ENCODE results near the gene CILP. TPM values are rescaled to one million over a fixed set of nuclear protein-coding genes. Genes with fewer than 3 reads are reported as not detected.
"Not testable (repeated sequence)": the region's sequence is repeated elsewhere in the genome, so short reads cannot be mapped to it uniquely, and the experiment has no call there.

Gene CILP
- total RNA-seq, 1 donor, result 0.21 TPM

GRCh38 chr15:65188472-65188871, 22.8 kb downstream of the CILP start:
- H3K4me3 ChIP-seq (ENCODE audit: low read length), result not testable (repeated sequence)

GRCh38 chr15:65184868-65185717, 26.2 kb downstream of the CILP start, which contains the start of gene CLPX:
Gene CLPX, minus strand, starts transcription at chr15:65185342. Its CDS starts 189 bp downstream, at chr15:65185153.
- H3K9me3 ChIP-seq (ENCODE audit: low read depth, low read length), result no peaks in the 10 kb centered on the region
- H3K4me3 ChIP-seq (ENCODE audit: low read length), result peak within 1 kb of the TSS; percentile 93
- H3K27me3 ChIP-seq (ENCODE audit: insufficient read depth, low read length), result no peaks in the 10 kb centered on the region
- H3K4me1 ChIP-seq (ENCODE audit: insufficient read depth, low read length), result peaks cover 28% of the 10 kb centered on the region

More at GRCh38 chr15:65188472-65188871, 22.8 kb downstream of the CILP start:
- H3K9me3 ChIP-seq (ENCODE audit: low read depth, low read length); H3K27me3 ChIP-seq (ENCODE audit: insufficient read depth, low read length): not testable (repeated sequence)
- peaks cover 12% of the 10 kb centered on the region for H3K4me1 ChIP-seq (ENCODE audit: insufficient read depth, low read length)

GRCh38 chr15:65184305-65184867, 26.9 kb downstream of the CILP start:
- H3K9me3 ChIP-seq (ENCODE audit: low read depth, low read length), result no peaks in the 10 kb centered on the region
- peak overlapping the region; percentile 93 for H3K4me3 ChIP-seq (ENCODE audit: low read length)
- no peaks in the 10 kb centered on the region for H3K27me3 ChIP-seq (ENCODE audit: insufficient read depth, low read length)
- H3K4me1 ChIP-seq (ENCODE audit: insufficient read depth, low read length), result peaks cover 28% of the 10 kb centered on the region

- H3K4me3 ChIP-seq (ENCODE audit: low read length), result peak overlapping the region; percentile 93
Observed at GRCh38 chr15:65183865-65184159, 27.5 kb downstream of the CILP start.

GRCh38 chr15:65182538-65182937, 28.7 kb downstream of the CILP start:
- Histone ChIP-seq H3K27me3 (ENCODE audit: insufficient read depth, low read length) (no peaks in the 10 kb centered on the region), H3K4me3 (ENCODE audit: low read length) (no peak overlapping the region), H3K9me3 (ENCODE audit: low read depth, low read length) (no peaks in the 10 kb centered on the region), H3K4me1 (ENCODE audit: insufficient read depth, low read length) (peaks cover 28% of the 10 kb centered on the region)

More at GRCh38 chr15:65183865-65184159, 27.5 kb downstream of the CILP start:
- Histone ChIP-seq H3K4me1 (ENCODE audit: insufficient read depth, low read length) (peaks cover 28% of the 10 kb centered on the region), H3K27me3 (ENCODE audit: insufficient read depth, low read length) (no peaks in the 10 kb centered on the region), H3K9me3 (ENCODE audit: low read depth, low read length) (no peaks in the 10 kb centered on the region)

GRCh38 chr15:65181582-65182353, 29.5 kb downstream of the CILP start:
- not testable (repeated sequence) for H3K4me3 ChIP-seq (ENCODE audit: low read length); H3K27me3 ChIP-seq (ENCODE audit: insufficient read depth, low read length); H3K9me3 ChIP-seq (ENCODE audit: low read depth, low read length)
- peaks cover 28% of the 10 kb centered on the region for H3K4me1 ChIP-seq (ENCODE audit: insufficient read depth, low read length)

GRCh38 chr15:65180167-65180566, 31.1 kb downstream of the CILP start:
- Histone ChIP-seq H3K27me3 (ENCODE audit: insufficient read depth, low read length) (no peaks in the 10 kb centered on the region), H3K4me1 (ENCODE audit: insufficient read depth, low read length) (peaks cover 23% of the 10 kb centered on the region), H3K9me3 (ENCODE audit: low read depth, low read length) (no peaks in the 10 kb centered on the region), H3K4me3 (ENCODE audit: low read length) (no peak overlapping the region)

GRCh38 chr15:65177901-65178300, 33.4 kb downstream of the CILP start:
- Histone ChIP-seq H3K4me1 (ENCODE audit: insufficient read depth, low read length) (peaks cover 11% of the 10 kb centered on the region), H3K9me3 (ENCODE audit: low read depth, low read length) (no peaks in the 10 kb centered on the region), H3K4me3 (ENCODE audit: low read length) (no peak overlapping the region), H3K27me3 (ENCODE audit: insufficient read depth, low read length) (no peaks in the 10 kb centered on the region)

GRCh38 chr15:65176056-65176455, 35.2 kb downstream of the CILP start:
- Histone ChIP-seq H3K9me3 (ENCODE audit: low read depth, low read length) (no peaks in the 10 kb centered on the region), H3K4me1 (ENCODE audit: insufficient read depth, low read length) (peaks cover 1% of the 10 kb centered on the region)

GRCh38 chr15:65175511-65175910, 35.8 kb downstream of the CILP start:
- Histone ChIP-seq H3K4me3 (ENCODE audit: low read length) (no peak overlapping the region), H3K27me3 (ENCODE audit: insufficient read depth, low read length) (no peaks in the 10 kb centered on the region), H3K4me1 (ENCODE audit: insufficient read depth, low read length) (no peaks in the 10 kb centered on the region), H3K9me3 (ENCODE audit: low read depth, low read length) (no peaks in the 10 kb centered on the region)

More at GRCh38 chr15:65176056-65176455, 35.2 kb downstream of the CILP start:
- no peak overlapping the region for H3K4me3 ChIP-seq (ENCODE audit: low read length)
- H3K27me3 ChIP-seq (ENCODE audit: insufficient read depth, low read length), result no peaks in the 10 kb centered on the region

- Histone ChIP-seq H3K9me3 (ENCODE audit: low read depth, low read length) (no peaks in the 10 kb centered on the region), H3K27me3 (ENCODE audit: insufficient read depth, low read length) (no peaks in the 10 kb centered on the region), H3K4me3 (ENCODE audit: low read length) (no peak overlapping the region), H3K4me1 (ENCODE audit: insufficient read depth, low read length) (no peaks in the 10 kb centered on the region)
Observed at GRCh38 chr15:65174509-65174908, 36.8 kb downstream of the CILP start.

- no peaks in the 10 kb centered on the region for H3K27me3 ChIP-seq (ENCODE audit: insufficient read depth, low read length)
- H3K4me1 ChIP-seq (ENCODE audit: insufficient read depth, low read length), result no peaks in the 10 kb centered on the region
- H3K4me3 ChIP-seq (ENCODE audit: low read length), result no peak overlapping the region
- no peaks in the 10 kb centered on the region for H3K9me3 ChIP-seq (ENCODE audit: low read depth, low read length)
Observed at GRCh38 chr15:65172531-65172930, 38.7 kb downstream of the CILP start.

GRCh38 chr15:65171428-65171827, 39.8 kb downstream of the CILP start:
- Histone ChIP-seq H3K9me3 (ENCODE audit: low read depth, low read length) (no peaks in the 10 kb centered on the region), H3K4me1 (ENCODE audit: insufficient read depth, low read length) (no peaks in the 10 kb centered on the region)

GRCh38 chr15:65165875-65166274, 45.4 kb downstream of the CILP start:
- Histone ChIP-seq H3K4me3 (ENCODE audit: low read length) (no peak overlapping the region), H3K4me1 (ENCODE audit: insufficient read depth, low read length) (no peaks in the 10 kb centered on the region), H3K27me3 (ENCODE audit: insufficient read depth, low read length) (no peaks in the 10 kb centered on the region), H3K9me3 (ENCODE audit: low read depth, low read length) (no peaks in the 10 kb centered on the region)

More at GRCh38 chr15:65171428-65171827, 39.8 kb downstream of the CILP start:
- Histone ChIP-seq H3K27me3 (ENCODE audit: insufficient read depth, low read length) (no peaks in the 10 kb centered on the region), H3K4me3 (ENCODE audit: low read length) (no peak overlapping the region)

GRCh38 chr15:65164139-65164538, 47.1 kb downstream of the CILP start:
- H3K9me3 ChIP-seq (ENCODE audit: low read depth, low read length), result no peaks in the 10 kb centered on the region
- no peaks in the 10 kb centered on the region for H3K27me3 ChIP-seq (ENCODE audit: insufficient read depth, low read length)
- H3K4me3 ChIP-seq (ENCODE audit: low read length), result no peak overlapping the region
- no peaks in the 10 kb centered on the region for H3K4me1 ChIP-seq (ENCODE audit: insufficient read depth, low read length)

Measured in mononuclear cell (primary cell).